Measurements from ENCODE around the gene UCP3. TPM values are rescaled to one million over a fixed set of nuclear protein-coding genes. Genes with fewer than 3 reads are reported as not detected.

UCP3 gene
- total RNA-seq, 2 donors from 2014 or later, result 0.55 to 6.8 TPM

DNA sequence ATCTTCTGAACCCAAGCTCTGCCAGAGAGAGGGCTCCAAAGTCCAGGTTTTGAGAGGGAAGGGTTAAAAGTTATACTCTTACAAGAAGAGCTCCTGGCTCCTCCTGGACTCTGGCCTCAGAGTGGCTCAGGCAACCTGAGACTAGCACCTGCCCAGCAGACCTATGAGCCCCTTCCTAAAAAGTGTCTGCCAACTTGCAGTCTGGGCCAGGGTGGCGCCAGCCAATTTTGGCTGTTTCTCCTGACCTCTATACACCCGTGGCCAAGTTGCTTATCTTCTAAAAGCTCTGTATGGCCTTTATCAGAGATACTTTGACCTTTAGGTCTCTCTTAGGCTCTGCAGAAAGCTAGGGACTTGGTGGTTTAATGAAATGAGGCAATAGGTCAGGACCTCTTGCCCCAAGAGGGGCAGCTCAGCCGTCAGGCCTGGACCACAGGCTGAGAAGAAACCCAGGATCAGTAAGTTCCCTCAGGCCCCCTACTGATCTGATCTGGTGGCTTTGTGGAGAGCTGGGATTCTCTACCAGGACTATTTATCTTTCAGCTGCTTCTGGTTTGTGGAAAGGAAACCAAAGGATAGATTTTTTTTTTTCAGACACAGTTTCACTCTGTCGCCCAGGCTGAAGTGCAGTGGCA is 10.3 kb upstream of the UCP3 start:
- no peak overlapping the region for H3K4me3 ChIP-seq
- DNase-seq (ENCODE audit: low spot score), result no peak
- no peaks in the 10 kb centered on the region for H3K9me3 ChIP-seq
- TF ChIP-seq CTCF (IDR thresholded peaks at IDR 0.05) (no peak), POLR2A (IDR thresholded peaks at IDR 0.05) (no peak), POLR2AphosphoS5 (IDR thresholded peaks at IDR 0.05) (no peak)
- H3K4me1 ChIP-seq (replicated peaks), result no peaks in the 10 kb centered on the region
- WGBS, result 84% methylated on average over 4 of the region's 4 CpGs
- no peaks in the 10 kb centered on the region for H3K36me3 ChIP-seq
- no peaks in the 10 kb centered on the region for H3K27me3 ChIP-seq (replicated peaks; ENCODE audit: insufficient read depth)
- no peak overlapping the region for H3K27ac ChIP-seq
- intact Hi-C loops (cut with DNase I), result no loop called here

- intact Hi-C loops (cut with DNase I), result no loop called here
- TF ChIP-seq CTCF (IDR thresholded peaks at IDR 0.05) (no peak), POLR2AphosphoS5 (IDR thresholded peaks at IDR 0.05) (peak; percentile 7), POLR2A (IDR thresholded peaks at IDR 0.05) (no peak)
- Histone ChIP-seq H3K27me3 (replicated peaks; ENCODE audit: insufficient read depth) (no peaks in the 10 kb centered on the region), H3K36me3 (no peaks in the 10 kb centered on the region), H3K27ac (no peak overlapping the region), H3K4me1 (replicated peaks) (no peaks in the 10 kb centered on the region), H3K4me3 (no peak overlapping the region), H3K9me3 (no peaks in the 10 kb centered on the region)
- WGBS, result 62% methylated on average over 9 of the region's 9 CpGs
- DNase-seq (ENCODE audit: low spot score), result peak; percentile 62
Observed at GRCh38 chr11:74018331-74019005, 9.6 kb upstream of the UCP3 start.

DNA sequence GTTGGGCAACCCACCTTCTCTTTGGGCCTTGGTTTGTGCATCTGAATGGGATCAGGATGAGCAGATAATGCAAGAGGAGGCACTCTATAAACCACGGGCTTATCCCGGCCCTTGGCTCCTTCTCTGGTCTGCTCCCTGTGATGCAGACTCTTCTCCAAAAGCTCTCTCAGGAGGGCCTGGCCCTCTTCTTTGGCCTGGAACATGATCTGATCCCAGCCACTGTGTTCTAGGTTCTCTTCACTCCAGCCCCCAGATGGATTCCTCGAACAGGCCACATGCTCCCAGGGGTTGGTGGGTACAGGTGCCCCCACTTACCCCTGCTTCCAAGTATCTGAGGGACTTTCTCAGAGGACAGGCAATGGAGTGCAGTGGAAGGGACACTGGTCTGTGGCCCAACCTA is 8.7 kb upstream of the UCP3 start:
- TF ChIP-seq POLR2A (IDR thresholded peaks at IDR 0.05), result no peak
- no peak for TF ChIP-seq POLR2AphosphoS5 (IDR thresholded peaks at IDR 0.05)
- TF ChIP-seq CTCF (IDR thresholded peaks at IDR 0.05), result no peak
- intact Hi-C loops (cut with DNase I), result no loop called here
- no peak overlapping the region for H3K4me3 ChIP-seq
- no peak overlapping the region for H3K27ac ChIP-seq
- 97% methylated on average over 3 of the region's 3 CpGs for WGBS
- H3K9me3 ChIP-seq, result no peaks in the 10 kb centered on the region
- H3K27me3 ChIP-seq (replicated peaks; ENCODE audit: insufficient read depth), result no peaks in the 10 kb centered on the region
- H3K36me3 ChIP-seq, result no peaks in the 10 kb centered on the region
- no peak for DNase-seq (ENCODE audit: low spot score)
- H3K4me1 ChIP-seq (replicated peaks), result no peaks in the 10 kb centered on the region

GRCh38 chr11:74015919-74016684 is 7.2 kb upstream of the UCP3 start:
- no peaks in the 10 kb centered on the region for H3K4me1 ChIP-seq (replicated peaks)
- intact Hi-C loops (cut with DNase I), result no loop called here
- H3K27ac ChIP-seq, result no peak overlapping the region
- H3K4me3 ChIP-seq, result no peak overlapping the region
- DNase-seq (ENCODE audit: low spot score), result no peak
- no peaks in the 10 kb centered on the region for H3K36me3 ChIP-seq
- H3K9me3 ChIP-seq, result no peaks in the 10 kb centered on the region
- no peak for TF ChIP-seq CTCF (IDR thresholded peaks at IDR 0.05)
- TF ChIP-seq POLR2AphosphoS5 (IDR thresholded peaks at IDR 0.05), result no peak
- TF ChIP-seq POLR2A (IDR thresholded peaks at IDR 0.05), result no peak
- H3K27me3 ChIP-seq (replicated peaks; ENCODE audit: insufficient read depth), result no peaks in the 10 kb centered on the region
- 97% methylated on average over 5 of the region's 5 CpGs for WGBS

Data from prostate gland (tissue), 2 donors.